CD4-positive, alpha-beta T cell treated with Interleukin-6 for 4 hours (primary cell): ENCODE results near the gene SIGLEC8.
"Not testable (repeated sequence)": the region's sequence is repeated elsewhere in the genome, so short reads cannot be mapped to it uniquely, and the experiment has no call there.

Experiments
- DNase-seq: peaks from one replicate; pipeline ENCODE4 v3.0.0-alpha.2; 2020; ENCODE audit warnings: mixed read lengths

The SIGLEC8 gene

DNA sequence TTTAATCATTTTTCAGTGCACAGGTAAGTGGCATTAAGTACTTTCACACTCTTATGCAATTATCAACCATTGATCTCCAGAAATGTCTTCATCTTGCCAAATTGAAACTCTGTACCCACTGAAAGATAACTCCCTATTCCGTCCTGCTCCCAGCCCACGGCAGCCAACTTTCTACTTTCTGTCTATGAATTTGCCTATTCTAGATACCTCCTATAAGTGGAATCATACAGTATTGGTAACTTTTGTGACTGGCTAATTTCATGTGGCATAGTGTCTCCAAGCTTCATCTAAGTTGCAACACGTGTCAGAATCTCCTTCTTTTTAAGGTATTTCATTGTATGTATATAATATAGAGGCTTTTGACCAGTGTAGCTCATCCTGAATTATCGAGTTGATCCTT is 14.4 kb upstream of the SIGLEC8 start:
- no peak for DNase-seq

DNA sequence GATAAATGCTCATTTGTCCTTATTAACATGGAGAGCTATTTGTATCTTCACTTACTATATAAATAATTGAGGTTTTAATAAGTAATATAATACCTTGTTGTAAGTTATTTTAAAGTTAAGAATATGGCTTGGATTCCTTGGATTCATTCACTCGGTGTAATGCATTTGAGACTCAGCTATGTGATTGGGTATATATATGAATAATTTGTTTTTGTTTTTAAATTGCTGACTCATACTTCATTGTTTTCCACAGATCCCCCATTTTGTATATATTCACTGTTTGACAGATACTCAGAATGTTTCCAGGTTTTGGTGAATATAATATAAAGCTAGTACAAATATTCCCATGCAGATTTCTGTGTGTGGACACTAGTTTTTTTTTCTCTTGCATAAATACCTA is 13.3 kb upstream of the SIGLEC8 start:
- DNase-seq, result no peak

DNA sequence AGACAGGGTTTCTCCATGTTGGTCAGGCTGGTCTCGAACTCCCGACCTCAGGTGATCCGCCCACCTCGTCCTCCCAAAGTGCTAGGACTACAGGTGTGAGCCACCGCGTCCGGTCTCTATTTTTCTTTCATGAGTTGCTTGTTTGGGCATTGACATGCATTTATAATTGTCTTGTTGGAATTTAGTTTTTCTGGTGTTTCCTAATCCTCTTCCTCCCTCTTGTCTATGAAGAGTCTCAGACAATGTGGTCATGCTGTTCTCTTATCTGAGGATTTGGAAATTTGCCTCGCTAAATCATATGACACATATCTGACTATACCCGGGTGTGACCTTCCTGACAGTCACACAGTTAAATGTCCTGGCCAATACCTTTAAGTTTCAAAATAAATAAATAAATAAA is 12.7 kb upstream of the SIGLEC8 start:
- DNase-seq, result no peak

DNA sequence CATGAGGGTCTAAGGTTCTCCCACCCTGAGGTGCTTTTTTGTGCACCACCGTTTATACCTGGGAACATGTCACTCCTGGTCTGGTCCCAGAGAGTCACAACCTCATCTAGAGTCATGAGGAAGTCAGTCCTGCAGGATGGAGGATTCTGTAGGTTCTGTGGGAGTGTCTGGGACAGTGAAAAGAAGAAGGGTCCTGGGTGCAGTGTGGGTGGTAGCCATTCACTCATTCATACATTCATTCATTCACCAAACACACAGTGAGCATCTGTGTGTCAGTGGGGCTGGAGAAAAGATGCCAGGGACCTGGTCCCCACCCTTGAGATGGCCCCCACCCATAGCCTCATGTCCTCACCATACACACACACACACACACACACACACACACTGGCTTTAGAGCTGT is 11.4 kb upstream of the SIGLEC8 start:
- no peak for DNase-seq

DNA sequence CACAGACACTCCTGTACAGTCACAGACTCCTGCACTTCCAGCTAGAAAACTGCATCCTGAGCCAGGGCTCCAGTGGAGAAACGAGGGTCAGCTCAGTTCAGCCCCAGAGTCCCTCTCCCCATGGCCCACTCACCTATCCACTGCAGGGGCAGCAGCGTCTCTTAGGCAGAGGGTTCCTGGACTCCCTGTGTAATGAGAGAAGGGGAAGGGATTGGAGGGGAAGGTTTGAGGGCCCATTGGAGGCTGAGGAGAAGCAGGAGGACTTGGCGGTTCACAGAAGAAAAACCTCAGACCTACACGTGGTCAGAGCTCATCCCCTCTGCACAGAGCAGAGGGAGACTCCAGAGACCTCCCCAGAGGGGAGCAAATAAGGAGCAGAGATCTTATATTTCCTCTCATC is 10.9 kb upstream of the SIGLEC8 start:
- DNase-seq, result no peak

DNA sequence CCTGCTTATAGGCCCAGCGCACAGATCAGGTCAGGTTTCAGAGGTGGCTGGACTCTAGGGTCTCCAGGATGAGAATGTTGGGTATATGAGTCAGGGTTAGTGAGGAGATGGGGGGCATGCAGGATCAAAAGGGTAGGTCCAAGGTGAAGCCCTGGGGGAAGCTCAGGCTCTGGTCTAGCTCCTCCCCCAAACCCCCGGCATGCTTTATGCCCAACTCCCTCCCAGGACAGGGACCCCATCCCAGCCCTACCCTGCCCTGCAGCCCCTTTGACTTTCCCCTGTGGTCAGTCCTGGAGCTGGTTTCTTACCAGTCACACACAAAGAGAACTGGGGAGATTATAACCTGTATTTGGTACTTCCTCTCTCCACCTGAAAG is 10.3 kb upstream of the SIGLEC8 start:
- DNase-seq, result no peak

DNA sequence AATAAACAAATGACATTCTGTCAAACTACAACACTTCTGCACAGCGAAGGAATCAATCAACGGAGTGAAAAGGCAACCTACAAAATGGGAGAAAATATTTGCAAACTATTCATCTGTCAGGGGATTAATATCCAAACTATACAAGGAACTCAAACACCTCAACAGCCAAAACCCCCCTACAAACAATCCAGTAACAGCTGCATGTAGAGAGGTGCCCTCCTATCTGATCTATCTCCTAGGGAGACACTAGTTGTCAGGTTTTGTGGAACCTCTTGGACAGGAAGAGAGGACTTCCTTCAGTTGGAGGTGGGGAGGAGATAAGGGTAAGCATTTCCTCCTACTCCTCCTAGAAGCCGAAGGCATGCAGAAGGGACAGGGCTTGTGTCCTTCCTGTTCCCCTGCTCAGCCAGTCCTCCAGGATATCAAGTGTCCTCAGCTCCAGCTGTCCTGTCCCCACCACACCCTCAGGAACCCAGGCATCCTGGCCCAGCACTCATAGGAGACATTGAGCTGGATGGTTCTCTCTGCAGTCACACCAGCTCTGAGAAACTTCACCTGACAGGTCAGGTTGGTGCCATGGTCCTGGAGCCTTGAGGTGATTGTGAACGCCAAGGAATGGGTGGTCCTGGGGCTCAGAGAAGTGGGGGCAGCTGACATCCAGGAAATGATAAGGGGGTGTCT is 9.8 kb upstream of the SIGLEC8 start:
- no peak for DNase-seq

DNA sequence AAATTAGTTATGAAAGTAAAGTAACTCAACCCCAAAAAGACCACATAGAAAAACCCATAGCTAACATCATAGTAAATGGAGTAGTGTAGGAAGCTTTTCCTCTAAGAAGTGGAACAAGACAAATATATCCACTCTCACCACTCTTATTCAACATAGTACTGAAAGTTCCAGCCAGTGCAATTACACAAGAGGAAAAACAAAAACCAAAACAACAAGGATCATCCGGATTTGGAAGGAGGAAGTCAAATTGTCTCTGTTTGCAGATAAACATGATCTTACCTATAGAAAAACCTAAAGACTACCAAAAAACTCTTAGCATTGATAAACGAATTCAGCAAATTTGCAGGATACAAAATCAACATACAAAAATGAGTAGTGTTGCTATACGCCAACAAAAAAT is 8.5 kb upstream of the SIGLEC8 start:
- DNase-seq, result no peak

DNA sequence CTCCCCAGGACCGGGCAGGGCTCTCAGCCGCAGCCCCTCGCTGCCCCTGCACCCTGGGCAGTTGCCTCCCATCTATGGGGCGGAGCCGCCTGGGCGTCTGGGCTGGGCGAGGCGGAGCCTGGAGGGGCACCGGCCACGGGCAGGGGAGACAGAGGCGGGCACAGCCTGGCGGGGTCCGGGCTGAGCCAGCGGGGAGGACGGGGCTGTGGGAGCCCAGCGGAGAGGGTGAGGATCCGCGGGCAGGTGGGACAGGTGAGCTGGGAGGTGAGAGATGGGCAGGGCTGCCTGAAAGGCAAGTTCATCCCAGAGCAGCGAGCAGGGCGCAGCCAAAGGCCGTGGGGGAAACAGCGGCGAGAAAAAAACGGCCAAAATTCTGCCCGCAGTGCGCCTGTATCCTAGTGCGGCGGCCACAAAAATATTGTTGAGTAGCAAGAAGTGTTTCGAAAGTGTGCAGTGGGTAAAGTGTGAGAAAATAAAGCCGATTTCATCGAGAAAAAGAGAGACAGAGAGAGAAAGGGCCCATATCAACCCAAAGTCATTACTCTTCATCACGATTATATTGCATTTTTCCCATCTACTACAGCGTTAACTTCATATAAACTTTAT is 5.8 kb upstream of the SIGLEC8 start:
- DNase-seq, result not testable (repeated sequence)

DNA sequence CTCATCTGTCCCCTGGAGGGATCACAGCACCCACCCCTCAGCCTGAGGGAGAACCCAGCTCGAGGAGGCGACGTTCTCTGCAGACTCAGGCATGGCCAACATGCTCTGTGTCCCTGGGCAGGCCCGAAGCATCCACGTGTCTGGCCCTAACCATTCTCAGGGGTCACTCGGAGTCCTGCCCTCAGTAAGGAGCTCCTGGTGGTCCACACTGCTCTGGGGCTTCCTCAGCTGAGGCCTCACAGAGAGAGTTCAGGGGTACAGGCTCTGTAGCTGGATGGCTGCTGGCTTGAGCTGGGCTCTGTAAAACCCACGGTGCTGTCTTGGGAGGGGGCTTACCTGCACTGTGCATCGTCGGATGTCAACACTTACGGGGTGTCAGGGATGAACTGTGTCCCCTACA is 4.4 kb upstream of the SIGLEC8 start:
- no peak for DNase-seq

DNA sequence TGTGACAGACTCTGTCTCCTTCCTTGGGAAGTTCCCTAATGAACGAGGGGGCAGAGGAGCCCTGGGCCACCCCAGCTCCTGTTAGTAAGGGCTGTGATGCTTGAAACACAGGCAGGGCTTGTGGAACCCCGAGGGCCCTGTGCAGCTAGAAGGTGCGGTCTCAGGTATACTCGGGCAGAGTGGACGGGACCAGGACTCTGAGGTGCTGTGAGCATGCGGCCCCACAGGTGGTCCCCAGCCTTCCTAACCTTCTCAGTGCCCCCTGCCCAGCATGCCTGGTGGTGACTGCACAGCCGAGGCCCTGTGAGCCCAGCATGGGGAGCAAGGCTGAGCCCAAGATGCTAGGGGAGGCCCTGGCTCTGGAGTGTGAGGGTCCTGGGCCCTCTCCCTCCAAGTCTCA is 4.0 kb upstream of the SIGLEC8 start:
- no peak for DNase-seq

DNA sequence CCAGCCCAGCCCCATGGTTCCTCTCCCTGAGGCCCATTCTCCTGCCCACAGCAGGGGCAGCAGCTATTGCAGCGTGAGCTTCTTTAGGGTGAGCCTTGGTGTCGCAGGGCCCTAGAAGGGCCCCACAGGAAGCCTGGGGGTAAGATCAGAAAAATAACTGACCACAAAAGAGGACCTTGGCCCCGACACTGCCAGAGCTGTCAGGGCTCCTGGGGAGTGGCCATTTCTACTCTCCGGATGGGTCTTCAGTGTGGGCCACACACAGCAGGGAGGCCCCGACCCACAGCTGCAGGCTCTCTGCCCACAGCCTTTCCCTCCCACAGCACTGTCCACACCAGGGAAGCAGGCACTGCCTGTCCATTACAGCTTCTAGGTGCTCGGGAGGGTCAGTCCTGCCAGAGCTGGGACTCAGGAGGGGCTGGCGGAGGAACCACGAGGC is 3.5 kb upstream of the SIGLEC8 start:
- no peak for DNase-seq

DNA sequence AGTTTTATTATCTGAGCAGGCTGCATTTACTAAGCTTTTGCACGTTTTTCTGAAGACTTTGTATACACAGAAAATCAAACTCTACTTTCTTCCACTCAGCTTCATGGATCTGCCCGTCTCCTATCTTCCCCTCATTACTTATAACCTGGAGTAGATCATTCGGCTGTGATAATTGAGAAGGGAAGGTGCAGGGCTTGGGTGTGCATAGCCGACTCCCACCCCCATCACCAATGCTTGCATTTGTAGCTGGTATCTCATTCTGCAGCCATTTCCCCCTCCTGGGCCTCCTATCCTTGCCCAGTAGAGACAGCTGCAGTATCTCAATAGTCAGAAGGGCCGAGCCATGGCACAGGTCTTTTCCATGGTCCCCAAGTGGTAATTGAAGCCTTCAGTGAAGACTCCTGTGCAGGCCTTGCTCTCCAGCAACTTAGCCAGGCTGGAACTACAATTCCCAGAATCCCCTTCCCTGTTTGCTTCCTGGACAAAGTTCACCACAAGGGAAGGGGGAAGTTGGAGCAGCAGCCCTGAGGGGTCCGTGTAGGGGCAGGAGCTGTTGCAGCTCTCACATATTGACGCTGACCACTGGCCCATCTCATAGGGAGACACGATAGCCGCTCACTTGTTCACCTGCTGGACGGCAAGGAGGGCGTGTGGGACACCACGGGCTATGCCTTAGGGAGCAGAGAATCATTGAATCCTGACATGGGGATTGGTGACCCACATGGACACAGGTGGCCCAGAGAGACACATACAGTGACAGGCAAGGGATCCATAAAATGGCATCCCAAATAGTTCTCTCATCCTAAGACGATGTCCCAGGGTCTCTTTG is 2.1 kb upstream of the SIGLEC8 start:
- no peak for DNase-seq

DNA sequence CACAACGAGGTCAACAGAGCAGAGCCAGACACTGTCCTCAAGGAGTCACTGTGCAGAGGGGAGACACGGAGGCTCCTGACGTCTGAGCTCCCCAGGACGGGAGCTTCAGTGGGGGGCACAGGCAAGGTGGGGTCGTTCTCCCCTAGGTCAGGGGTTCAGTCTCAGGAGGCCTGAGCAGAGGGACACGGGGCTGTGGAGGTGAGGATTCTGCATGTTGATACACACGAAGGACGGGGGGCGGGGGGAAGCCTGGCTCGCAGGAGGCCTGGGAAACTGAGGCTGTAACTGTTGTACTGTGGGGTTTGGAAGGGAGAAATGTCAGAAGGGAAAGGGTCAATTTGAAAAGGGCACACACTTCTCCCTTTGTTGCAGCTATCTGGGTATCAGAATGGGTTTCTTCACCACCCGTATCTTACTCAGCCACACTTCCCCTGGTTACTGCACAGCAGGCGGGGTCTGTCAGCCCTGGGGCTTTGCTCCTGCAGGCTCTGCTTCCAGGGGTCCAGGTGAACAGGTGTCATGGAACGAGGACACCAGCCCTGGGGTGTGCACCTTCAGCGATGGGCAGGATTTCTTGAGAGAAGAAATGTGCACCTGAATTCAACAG is 748 bp upstream of the SIGLEC8 start:
- DNase-seq, result no peak

DNA sequence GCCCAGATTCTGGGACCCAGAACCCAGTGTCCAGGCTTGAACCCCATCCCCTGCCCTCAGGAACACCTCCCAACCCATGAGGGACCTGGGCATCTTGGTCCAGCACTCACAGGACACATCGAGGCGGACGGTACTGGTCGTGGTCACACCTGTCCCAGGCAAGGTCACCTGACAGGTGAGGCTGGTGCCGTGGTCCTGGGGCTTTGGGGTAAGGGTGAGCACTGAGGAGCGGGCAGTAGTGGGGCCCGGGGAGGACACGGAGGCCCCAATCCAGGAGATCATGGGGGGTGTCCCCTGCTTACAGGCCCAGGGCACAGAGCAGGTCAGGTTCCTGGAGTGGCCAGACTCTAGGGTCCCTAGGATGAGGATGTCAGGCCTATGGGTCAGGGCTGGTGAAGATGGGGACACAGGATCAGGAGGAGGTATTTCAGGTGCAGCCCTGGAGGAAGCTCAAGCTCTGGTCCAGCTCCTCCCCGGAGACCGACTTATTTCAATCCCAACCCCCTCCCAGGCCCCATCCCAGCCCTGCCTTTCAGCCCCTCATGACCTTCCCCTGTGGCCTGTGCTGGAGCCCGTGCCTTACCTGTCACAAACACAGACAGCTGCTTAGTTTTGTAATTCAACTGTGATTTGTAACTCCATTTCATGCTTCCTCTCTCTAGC is 772 bp downstream of the SIGLEC8 start:
- DNase-seq, result no peak

DNA sequence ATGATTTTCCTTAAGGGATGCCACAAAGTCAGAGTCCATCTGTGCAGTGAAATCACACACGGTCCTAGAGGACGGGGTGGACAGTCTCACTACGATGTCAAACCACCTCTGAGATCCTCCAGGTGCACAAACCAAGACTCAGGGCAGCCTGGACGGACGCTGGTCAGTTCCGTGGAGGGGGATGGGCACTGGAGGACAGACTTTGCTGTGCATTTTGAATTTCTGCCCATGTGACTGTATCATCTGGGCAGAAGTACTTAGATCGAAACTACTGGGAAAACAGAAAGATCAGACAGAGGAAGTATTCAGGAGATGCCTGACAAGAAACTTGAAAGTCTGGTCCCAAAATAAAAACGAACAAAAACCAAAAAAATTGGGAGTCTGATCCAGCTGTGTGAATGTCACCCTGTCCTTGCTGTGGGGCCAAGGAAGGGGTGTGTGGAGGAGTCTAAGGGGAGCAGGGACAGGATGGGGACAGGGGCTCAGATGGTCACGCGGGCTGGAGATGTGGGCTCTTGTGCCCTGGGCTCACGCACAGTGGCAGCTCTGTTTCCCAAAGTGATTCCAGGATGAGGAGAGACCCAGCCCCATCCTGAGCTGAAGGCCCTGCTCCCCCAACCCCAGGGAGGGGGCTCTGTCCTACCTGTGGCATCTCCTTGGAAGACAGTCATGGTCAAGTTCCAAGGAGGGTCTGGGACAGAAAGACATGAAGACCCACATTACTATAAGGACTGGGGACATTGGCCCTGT is 1.5 kb downstream of the SIGLEC8 start:
- no peak for DNase-seq

DNA sequence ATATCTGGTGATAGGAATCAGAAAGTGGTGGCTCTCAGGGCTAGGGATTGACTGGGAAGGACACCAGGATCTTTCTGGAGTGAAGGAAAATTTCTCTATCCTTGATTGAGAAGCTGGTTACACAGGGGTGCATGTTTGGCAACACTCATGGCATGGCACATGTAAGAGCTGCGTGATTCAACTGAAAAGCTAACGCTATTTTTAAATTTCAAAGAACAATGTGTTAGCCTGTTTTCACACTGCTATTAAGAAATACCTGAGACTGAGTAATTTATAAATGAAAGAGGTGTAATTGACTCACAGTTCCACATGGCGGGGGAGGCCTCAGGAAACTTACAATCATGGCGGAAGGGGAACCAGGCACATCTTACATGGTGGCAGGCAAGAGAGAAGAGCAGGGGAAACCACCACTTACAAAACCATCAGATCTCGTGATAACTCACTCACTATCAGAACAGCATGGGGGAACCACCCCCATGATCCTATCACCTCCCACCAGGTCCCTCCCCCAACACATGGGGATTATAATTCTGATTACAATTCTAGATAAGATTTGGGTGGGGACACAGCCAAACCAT is 7.4 kb downstream of the SIGLEC8 start:
- no peak for DNase-seq

DNA sequence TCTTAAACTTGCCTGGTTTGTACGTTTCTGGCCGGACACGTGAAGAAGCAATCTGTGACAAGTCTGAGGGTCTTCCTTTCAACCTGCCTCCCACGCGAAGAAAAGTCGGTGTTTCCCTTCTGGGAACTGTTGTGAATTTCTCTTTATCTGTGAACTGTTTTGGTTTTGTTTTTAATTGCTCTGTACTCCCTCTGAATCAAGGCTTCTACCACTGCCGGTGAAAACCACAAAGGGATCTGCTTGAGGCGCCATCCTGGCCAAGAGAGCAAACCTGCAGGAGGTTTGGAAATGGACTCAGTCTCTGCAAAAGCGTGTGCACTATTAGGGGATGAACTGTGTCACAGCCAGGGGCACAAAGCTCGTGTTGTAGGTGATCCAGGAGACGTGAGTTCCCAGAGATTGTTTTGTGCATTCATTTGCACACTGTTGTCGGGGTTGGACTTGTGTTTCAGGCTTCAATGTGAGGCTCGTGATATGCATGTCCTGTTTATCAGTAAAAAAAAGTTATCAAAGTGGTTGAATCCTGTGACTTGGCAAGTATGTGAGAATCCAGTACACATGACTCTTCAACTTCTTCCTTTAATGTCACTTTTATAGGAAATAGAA is 9.7 kb downstream of the SIGLEC8 start:
- peak; percentile 8 for DNase-seq

DNA sequence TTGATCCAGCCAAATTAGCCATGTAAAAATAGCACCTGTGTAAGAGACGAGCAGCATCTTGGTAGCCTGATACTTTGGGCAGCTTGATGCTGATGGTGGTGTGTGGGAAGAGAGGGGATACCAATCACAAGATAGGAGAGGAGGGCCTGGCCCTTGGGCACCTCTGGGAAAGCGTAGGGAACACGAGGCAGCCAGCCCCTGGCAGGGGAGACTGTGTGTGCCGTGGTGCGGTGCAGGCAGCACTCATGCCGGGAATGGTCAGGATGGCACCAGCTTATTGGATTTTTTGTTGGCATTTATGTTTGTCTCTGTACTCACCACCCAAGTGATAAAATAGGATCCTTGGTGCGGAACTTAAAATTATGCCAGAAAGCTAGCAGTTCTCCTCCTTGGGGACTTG is 10.2 kb downstream of the SIGLEC8 start:
- DNase-seq, result no peak

DNA sequence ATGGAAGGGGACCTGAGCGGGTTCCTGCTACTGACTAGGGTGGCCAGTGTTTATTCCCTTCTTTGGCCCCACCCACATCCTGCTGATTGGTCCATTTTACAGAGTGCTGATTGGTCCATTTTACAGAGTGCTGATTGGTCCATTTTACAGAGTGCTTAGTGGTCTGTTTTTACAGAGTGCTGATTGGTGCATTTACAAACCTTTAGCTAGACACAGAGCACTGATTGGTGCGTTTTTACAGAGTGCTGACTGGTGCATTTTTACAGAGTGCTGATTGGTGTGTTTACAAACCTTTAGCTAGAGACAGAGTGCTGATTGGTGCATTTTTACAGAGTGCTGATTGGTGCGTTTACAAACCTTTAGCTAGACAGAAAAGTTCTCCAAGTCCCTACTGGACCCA is 10.7 kb downstream of the SIGLEC8 start:
- not testable (repeated sequence) for DNase-seq
